ENCODE measurements around the gene KIF26A.

GRCh38 chr14:104138718-104139459 is 502 bp downstream of the KIF26A start:
- TF ChIP-seq, protein P1, sequence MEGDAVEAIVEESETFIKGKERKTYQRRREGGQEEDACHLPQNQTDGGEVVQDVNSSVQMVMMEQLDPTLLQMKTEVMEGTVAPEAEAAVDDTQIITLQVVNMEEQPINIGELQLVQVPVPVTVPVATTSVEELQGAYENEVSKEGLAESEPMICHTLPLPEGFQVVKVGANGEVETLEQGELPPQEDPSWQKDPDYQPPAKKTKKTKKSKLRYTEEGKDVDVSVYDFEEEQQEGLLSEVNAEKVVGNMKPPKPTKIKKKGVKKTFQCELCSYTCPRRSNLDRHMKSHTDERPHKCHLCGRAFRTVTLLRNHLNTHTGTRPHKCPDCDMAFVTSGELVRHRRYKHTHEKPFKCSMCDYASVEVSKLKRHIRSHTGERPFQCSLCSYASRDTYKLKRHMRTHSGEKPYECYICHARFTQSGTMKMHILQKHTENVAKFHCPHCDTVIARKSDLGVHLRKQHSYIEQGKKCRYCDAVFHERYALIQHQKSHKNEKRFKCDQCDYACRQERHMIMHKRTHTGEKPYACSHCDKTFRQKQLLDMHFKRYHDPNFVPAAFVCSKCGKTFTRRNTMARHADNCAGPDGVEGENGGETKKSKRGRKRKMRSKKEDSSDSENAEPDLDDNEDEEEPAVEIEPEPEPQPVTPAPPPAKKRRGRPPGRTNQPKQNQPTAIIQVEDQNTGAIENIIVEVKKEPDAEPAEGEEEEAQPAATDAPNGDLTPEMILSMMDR (IDR thresholded peaks at IDR 0.05; ENCODE audit: low read depth, low read length), result no peak
- TF ChIP-seq POLR2A (IDR thresholded peaks at IDR 0.05; ENCODE audit: extremely low read depth, insufficient read length), result no peak
